Measurements from ENCODE around the gene MCOLN3.
"Not testable (repeated sequence)": the region's sequence is repeated elsewhere in the genome, so short reads cannot be mapped to it uniquely, and the experiment has no call there.

Gene MCOLN3

DNA sequence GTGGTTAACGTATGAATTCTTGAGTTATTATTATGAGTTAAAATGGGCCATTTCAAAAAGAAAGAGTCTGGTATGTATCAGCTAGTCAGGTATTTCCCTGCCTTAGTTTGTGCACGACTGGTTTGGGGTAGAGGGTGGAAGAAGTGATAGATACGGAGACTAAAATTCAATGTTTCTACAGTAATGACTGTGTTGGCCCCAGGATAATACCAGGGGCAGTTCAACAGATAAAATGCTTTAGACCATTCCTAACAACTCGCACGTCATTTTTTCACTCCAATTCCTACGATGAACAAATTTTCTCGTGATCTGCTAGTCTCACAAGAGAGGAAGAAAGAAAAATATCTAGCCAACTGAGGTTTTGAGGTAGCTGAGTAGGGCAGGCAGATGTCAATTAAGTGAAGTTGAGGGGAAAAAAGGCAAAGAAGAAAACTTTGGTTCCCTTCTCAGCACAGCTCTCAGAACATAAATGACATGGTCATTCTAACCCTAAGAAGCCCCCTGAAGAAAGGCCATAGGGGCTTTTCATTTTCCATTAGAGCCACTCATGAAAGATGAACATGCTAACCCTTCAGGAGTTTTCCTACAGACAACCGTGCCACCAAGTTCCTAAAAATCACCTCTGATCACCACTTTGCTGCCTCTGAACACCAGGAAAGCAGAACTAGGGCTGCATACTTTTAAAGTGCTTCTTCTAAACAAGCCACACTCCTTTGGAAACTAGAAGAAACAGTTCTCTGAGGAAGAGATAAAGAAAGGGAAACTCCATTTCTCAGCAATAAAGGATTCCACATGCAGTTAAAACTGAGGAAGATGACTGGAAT, 57.0 kb downstream of the MCOLN3 start:
- DNase-seq (ENCODE audit: low read depth): no peak

DNA sequence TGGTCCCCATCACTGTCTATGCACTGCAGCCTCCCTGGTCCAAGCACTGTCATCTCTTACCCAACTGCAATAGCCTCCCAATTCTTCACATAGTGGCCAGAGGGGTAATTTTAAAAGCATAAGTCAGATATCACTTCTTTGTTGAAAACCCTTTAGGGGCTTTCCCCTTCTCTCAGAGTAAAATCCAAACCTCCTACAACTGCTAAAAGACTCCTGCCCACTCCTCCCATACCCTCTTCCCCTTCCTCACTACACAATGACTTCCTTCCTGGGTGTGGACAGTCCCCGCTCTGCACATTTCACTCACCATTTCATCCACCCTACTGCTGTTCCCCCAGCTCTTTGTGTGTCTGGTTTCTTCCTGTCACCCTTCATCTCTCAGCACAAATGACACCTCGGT, 59.7 kb downstream of the MCOLN3 start:
- no peak for DNase-seq (ENCODE audit: low read depth)

DNA sequence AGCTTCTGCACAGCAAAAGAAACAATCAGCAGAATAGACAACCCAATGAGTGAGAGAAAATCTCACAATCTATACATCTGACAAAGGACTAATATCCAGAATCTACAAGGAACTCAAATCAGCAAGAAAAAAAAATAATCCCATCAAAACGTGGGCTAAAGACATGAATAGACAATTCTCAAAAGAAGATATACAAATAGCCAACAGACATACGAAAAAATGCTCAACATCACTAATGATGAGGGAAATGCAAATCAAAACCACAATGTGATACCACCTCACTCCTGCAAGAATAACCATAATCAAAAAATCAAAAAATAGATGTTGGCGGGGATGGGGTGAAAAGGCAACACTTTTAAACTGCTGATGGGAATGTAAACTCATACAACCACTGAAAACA, 61.7 kb downstream of the MCOLN3 start:
- not testable (repeated sequence) for DNase-seq (ENCODE audit: low read depth)

DNA sequence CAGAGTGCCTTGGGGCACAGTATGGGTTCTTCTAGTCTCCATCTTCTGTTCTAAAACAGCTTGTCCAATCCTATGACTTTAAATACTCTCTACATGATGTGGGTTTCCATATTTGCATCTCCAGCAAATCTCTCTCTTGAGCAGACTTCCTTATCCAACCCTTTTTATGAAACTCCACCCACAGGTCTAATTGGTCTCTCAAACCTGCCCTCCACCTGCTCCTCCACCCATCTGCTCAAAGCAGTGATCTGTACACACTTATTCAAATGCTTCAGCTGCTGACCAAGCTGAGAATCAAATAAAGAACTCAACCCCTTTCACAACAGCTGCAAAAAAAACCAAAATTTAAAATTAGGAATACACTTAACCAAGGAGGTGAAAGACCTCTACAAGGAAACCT, 62.9 kb downstream of the MCOLN3 start:
- DNase-seq (ENCODE audit: low read depth): no peak

DNA sequence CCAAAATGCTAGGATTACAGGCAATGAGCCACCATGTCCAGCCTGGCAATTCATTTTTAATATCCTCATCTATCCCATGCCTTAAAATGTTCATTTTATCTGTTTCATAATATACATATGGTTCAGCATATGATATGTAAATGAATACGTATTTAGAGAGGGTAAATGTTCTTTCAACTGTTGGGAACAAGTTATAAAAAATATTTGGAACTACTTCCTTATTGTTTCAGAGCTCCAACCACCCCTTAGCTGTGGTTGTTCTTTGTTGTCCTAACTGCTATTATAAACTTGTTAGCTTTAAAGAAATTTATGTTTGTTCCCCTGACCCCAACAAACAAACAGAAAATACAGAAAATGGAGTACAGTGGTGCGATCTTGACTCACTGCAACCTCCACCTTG, 65.9 kb downstream of the MCOLN3 start:
- DNase-seq (ENCODE audit: low read depth): no peak

DNA sequence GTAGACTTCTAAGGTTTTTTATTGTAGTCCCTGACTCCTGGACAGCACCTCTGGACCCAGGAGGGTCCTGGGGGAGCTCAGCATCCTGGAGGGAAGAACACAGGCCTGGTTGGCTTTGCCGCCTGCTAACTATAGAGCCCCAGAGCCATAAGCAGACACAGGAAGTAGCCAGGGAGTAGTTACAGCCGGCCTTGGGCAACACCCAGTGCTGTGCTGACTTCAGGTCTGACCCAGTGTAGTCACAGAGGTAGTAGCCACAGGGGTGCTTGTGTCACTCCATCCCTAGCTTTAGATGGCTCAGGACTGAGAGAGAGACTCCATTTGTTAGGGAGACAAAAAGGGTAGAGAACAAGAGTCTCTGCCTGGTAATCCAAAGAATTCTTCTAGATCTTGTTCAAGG, 73.3 kb downstream of the MCOLN3 start:
- DNase-seq (ENCODE audit: low read depth): no peak

DNA sequence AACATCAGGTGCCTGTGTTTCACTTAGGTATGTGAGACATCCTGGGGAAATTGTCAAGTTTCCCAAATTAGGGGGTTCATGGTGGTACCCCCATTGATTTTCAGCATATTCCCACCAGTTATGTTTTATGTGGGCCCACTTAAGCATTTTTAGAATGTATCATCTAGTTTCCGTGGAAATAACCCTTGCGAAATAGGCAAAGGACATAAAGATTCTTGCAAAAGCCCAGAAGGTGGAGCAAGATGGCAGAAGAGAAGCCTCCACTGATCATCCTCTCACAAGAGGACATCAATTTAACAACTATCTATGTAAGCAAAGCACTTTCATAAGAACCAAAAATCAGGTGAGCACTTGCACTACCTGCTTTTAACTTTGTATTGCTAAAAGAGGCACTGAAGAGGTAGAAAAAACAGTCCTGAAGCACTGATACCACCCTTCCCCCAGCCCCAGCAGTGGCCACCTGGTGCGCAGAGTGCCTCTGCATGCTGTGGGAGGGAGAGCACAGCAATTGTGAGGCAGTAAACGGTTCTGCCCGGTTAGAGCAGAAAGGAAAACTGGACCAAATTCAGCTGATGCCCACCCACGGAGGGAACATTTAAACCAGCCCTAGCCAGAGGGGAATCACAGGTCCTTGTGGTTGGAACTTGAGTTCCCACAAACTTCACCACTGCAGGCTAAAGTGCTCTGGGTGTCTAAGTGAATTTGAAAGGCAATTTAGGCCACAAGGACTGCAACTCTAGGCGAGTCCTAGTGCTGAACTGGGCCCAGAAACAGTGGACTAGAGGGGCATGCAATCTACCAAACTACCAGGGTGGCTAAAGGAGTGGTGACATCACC, 74.6 kb downstream of the MCOLN3 start:
- no peak for DNase-seq (ENCODE audit: low read depth)

DNA sequence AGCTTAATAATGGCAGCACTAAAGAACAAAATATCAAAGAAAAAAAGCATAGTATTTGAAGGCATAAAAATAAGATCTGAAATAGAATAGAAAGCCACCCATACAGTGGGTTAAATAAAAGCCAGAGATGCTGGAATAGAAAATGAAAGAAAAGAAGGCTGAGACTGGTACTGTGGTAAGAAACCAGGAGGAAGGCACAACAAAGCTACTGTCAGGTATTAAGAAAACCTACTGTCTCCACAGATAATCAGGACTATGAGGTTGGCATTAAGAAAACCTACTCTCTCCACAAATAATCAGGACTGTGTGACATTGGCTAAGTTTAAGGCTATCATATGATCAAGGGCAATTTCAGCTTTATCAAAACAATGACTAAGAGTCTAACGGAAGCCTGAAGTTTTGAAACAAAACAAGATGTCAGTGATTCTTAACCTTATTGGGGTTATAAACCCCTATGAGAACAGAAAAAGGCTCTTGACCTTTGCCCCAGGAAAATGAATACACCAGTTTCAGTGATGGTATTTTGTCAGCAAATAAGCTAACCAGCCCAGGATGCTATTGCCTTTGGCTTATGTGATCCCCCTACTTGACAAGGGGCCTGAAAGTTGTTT, 75.8 kb downstream of the MCOLN3 start:
- no peak for DNase-seq (ENCODE audit: low read depth)

DNA sequence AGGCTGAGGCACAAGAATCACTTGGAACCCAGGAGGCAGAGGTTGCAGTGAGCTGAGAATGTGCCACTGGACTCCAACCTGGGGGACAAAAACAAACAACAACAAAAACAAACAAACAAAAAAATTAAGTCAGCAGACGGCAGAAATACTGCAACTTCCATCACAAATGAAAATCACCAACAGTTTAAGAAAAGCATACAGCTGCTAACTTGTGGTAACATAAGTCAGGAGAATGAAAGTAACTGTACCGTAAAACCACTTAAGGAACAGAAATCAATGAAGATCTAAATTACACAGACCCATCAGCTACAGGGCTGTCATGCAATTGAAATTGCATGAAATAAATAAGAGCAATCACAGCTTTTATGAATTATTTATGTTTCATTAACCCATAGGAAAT, 76.3 kb downstream of the MCOLN3 start:
- no peak for DNase-seq (ENCODE audit: low read depth)

DNA sequence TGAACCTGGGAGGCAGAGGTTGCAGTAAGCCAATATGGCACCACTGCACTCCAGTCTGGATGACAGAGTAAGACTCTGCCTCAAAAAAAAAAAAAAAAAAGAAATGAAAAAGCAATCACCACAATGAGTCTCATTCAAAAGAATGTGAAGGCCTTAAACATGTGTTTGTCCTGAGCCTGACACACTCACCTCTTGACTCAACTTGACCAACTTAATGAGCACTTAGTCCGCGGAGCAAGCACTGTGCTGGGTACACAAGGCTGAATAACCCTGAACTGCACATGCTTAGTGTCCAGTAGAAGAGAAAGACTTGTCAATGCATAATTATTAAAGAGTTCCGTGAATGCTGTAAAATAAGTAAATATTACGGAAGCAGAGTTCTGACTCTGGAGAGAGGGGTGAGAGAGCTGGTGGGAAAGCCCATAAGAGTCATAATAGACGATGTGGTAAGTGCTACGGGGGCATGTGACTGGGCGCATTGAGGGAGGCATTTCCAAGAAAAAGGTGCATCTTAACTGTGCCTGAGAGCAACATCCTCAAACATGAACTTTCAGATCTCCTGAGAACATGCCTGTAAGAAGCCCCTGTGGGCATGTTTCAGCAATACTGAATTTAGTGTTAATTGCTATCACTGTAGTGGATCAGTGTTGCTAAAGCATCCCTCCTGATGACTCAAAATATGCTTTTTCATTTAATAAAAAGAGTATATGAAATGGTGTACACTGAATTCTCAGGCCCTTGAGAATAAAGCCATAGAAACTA, 78.6 kb downstream of the MCOLN3 start:
- DNase-seq (ENCODE audit: low read depth): no peak

DNA sequence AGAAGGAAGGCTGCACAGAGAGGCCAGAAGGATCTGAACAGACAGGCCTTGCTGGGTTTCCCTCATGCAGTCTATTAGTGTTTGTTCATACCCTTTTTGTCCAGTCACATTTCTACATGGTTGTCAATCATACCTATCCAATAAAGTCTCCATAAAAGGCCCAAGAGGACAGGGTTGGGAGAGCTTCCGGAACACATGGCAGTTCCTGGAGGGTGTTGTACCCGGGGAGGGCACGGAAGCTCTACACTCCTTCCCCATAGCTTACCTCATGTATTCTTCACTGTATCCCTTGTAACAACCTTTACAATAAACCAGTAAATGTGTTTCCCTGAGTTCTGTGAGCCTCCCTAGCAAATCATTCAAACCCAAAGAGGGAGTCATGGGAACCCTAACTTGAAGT, 79.4 kb downstream of the MCOLN3 start:
- no peak for DNase-seq (ENCODE audit: low read depth)

DNA sequence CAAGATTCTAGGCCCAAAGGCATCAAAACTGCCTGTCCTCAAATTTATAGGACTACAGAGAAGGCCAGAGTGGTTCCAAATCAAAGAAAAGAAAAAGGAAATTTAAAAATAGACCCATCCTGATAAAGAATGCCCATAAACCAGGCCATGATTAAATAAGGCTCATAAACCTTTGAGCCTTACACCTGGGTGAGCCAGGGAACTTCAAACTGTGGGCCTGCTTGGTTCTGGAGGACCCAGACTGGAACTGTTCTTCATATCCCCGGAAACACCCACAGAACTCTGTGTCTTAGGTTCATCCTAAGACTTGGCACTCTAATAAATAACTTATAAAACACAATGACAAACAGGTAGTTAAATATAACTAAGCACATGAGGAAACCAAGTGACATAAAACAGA, 80.2 kb downstream of the MCOLN3 start:
- DNase-seq (ENCODE audit: low read depth): no peak
